K562 (cell line): Measurements from ENCODE around the gene ASCL3. TPM values are rescaled to one million over a fixed set of nuclear protein-coding genes. Genes with fewer than 3 reads are reported as not detected.

Experiments used
- ARID4B ChIP-seq: sonication (generic); formaldehyde crosslinking; IDR thresholded peaks from 2 replicates; pipeline ENCODE4 v1.8.0; 2022; ENCODE audit warnings: mild to moderate bottlenecking, missing genetic modification reagents
- ATF7 ChIP-seq: fragments of 450-650 bp; IDR thresholded peaks from 2 replicates; pipeline ENCODE4 v1.7.1; 2014; ENCODE audit warnings: mild to moderate bottlenecking, moderate library complexity
- BHLHE40 ChIP-seq: IDR thresholded peaks from 2 replicates; pipeline ENCODE4 v1.6.1; 2011; ENCODE audit warnings: low read length, improper control_type of control experiment
- CEBPB ChIP-seq: fragments of 450-650 bp; IDR thresholded peaks from 2 replicates; pipeline ENCODE4 v1.6.1; 2016; ENCODE audit warnings: missing genetic modification characterization, missing compliant biosample characterization
- FIP1L1 ChIP-seq: fragments of 200-400 bp; formaldehyde crosslinking; IDR thresholded peaks from 2 replicates; pipeline ENCODE4 v1.6.1; 2018; ENCODE audit warnings: mild to moderate bottlenecking, low read depth, low read length; ENCODE audit not compliant: poor library complexity, severe bottlenecking
- GABPA ChIP-seq: fragments of 200-800 bp; sonication (Bioruptor generic); conservative IDR thresholded peaks from 2 replicates; pipeline ENCODE4 v1.6.1; 2016; ENCODE audit warnings: low read depth, missing genetic modification characterization, missing compliant biosample characterization
- HNRNPH1 ChIP-seq: fragments of 200-400 bp; formaldehyde crosslinking; optimal IDR thresholded peaks from 2 replicates; pipeline ENCODE3; 2017; ENCODE audit warnings: low read depth, mild to moderate bottlenecking, low read length, moderate library complexity
- IRF2 ChIP-seq: sonication (generic); formaldehyde crosslinking; IDR thresholded peaks from 2 replicates; pipeline ENCODE4 v1.8.1; 2022; ENCODE audit warnings: mild to moderate bottlenecking, missing genetic modification reagents
- KDM2B ChIP-seq: fragments of 250-450 bp; sonication (Bioruptor Pico); IDR thresholded peaks from 2 replicates; pipeline ENCODE4 v1.8.0; 2021; ENCODE audit warnings: mild to moderate bottlenecking, moderate library complexity
- LARP7 ChIP-seq: fragments of 450-650 bp; IDR thresholded peaks from 2 replicates; pipeline ENCODE4 v1.6.1; 2016
- MIER1 ChIP-seq: fragments of 450-650 bp; IDR thresholded peaks from 2 replicates; pipeline ENCODE4 v1.6.1; 2016; ENCODE audit warnings: antibody characterized with exemption, mild to moderate bottlenecking, low read depth
- MTA3 ChIP-seq: fragments of 450-650 bp; formaldehyde crosslinking; IDR thresholded peaks from 2 replicates; pipeline ENCODE4 v1.6.1; 2017; ENCODE audit warnings: mild to moderate bottlenecking, borderline replicate concordance
- NR1H2 ChIP-seq: sonication (generic); formaldehyde crosslinking; IDR thresholded peaks from 2 replicates; pipeline ENCODE4 v1.4.0; 2020; ENCODE audit warnings: mild to moderate bottlenecking, missing genetic modification reagents
- OTX1 ChIP-seq: fragments of 450-650 bp; formaldehyde crosslinking; IDR thresholded peaks from 2 replicates; pipeline ENCODE4 v1.4.0; 2022; ENCODE audit warnings: mild to moderate bottlenecking
- RBM34 ChIP-seq: fragments of 200-400 bp; formaldehyde crosslinking; IDR thresholded peaks from 2 replicates; pipeline ENCODE4 v1.6.1; 2018; ENCODE audit warnings: low read length, borderline replicate concordance; ENCODE audit not compliant: insufficient read depth
- RBM39 ChIP-seq: fragments of 200-400 bp; formaldehyde crosslinking; optimal IDR thresholded peaks from 2 replicates; pipeline ENCODE3; 2018; ENCODE audit warnings: low read depth, low read length
- TGIF2 ChIP-seq: sonication (generic); formaldehyde crosslinking; IDR thresholded peaks from 2 replicates; pipeline ENCODE4 v1.8.1; 2022; ENCODE audit warnings: mild to moderate bottlenecking, missing genetic modification reagents, moderate library complexity
- ZBTB34 ChIP-seq: fragments of 250-450 bp; sonication (Bioruptor Pico); IDR thresholded peaks from 2 replicates; pipeline ENCODE4 v1.8.0; 2021; ENCODE audit warnings: mild to moderate bottlenecking, moderate library complexity
- ZFP1 ChIP-seq: fragments of 450-650 bp; formaldehyde crosslinking; IDR thresholded peaks from 2 replicates; pipeline ENCODE4 v1.4.0; 2020; ENCODE audit warnings: mild to moderate bottlenecking, mixed read lengths
- ZNF174 ChIP-seq: fragments of 250-450 bp; sonication (Bioruptor Pico); IDR thresholded peaks from 2 replicates; pipeline ENCODE4 v1.4.0; 2020; ENCODE audit warnings: mild to moderate bottlenecking
- ZNF436 ChIP-seq: fragments of 250-450, 450-650 bp; sonication (Bioruptor Pico); formaldehyde crosslinking; IDR thresholded peaks from 2 replicates; pipeline ENCODE4 v1.7.0; 2020; ENCODE audit warnings: mild to moderate bottlenecking
- ZNF695 ChIP-seq: fragments of 450-650 bp; formaldehyde crosslinking; IDR thresholded peaks from 2 replicates; pipeline ENCODE4 v1.4.0; 2020; ENCODE audit warnings: mild to moderate bottlenecking, moderate library complexity
- ZNF79 ChIP-seq: fragments of 250-450 bp; sonication (Bioruptor Pico); IDR thresholded peaks from 2 replicates; pipeline ENCODE4 v1.4.0; 2020; ENCODE audit warnings: low read depth, mild to moderate bottlenecking, moderate library complexity
- polyA plus RNA-seq, 8 experiments: library from polyadenylated mRNA; depleted of rRNA in 4 of 8; stranded (reverse) in 5 of 8; unstranded in 3 of 8; fragments of >200 nt; fragmentation: Nextera tagmentation in 2 of 8; fragmentation: Illumina TruSeq in 1 of 8; extraction: Ambion mirVana in 2 of 8; extraction: Trizol in 1 of 8; gene quantifications; 2 replicates each; pipeline versions ENCODE4 v1.2.1 to v1.2.3, GENCODE V29; 2011 to 2014; ENCODE audit warnings: inconsistent platforms in 1 of 8, missing spikeins in 1 of 8
- total RNA-seq, 7 experiments: library from RNA; depleted of rRNA in 6 of 7; stranded (reverse); fragments of >200 nt in 6 of 7; fragmentation: Illumina TruSeq in 2 of 7; extraction: Trizol in 2 of 7; gene quantifications; 2 replicates each; pipeline versions ENCODE4 v1.2.1 to v1.2.3, GENCODE V29; 2011 to 2021; ENCODE audit warnings: low replicate concordance in 1 of 7

Gene ASCL3
- total and polyA plus RNA-seq, 9 of the 15 experiments (the other 6 are each of a cell fraction or from before 2014, with no cell fraction given): not detected

- TF ChIP-seq GABPA (tag) (no peak; the same call in 1 of the 2 replicates), ZNF174 (CRISPR knock-in tag) (no peak), MIER1 (no peak), KDM2B (CRISPR knock-in tag) (no peak), MTA3 (no peak; the same call in 1 of the 2 replicates), HNRNPH1 (no peak), RBM34 (no peak), ZNF695 (CRISPR knock-in tag) (no peak), CEBPB (no peak), ATF7 (peak; percentile 23; the same call in 1 of the 2 replicates), ZNF79 (CRISPR knock-in tag) (no peak), ZNF436 (CRISPR knock-in tag) (no peak), ZFP1 (no peak), ZBTB34 (CRISPR knock-in tag) (no peak), ARID4B (CRISPR knock-in tag) (peak; percentile 80), FIP1L1 (no peak), NR1H2 (CRISPR knock-in tag) (no peak), IRF2 (no peak), LARP7 (no peak), RBM39 (no peak), OTX1 (CRISPR knock-in tag) (peak; percentile 11; the same call in 1 of the 2 replicates), BHLHE40 (no peak), TGIF2 (no peak)
These were observed 31.6 kb downstream of the ASCL3 start, which contains the start of gene AKIP1 (continued) for GRCh38 chr11:8911029-8911823.
